Measurements from ENCODE around the gene THAP5.

The THAP5 gene

GRCh38 chr7:108569381-108570145 lies at the start of gene THAP5, which contains the start of gene DNAJB9:
Gene THAP5 (minus strand): TSS chr7:108569706. CDS start chr7:108569569, 137 bp downstream.
Gene DNAJB9 (plus strand): TSS chr7:108569874. CDS start chr7:108571727, 1,853 bp downstream.
- peak; percentile 99 for DNase-seq

GRCh38 chr7:108618056-108618455 lies 48.5 kb upstream of the THAP5 start:
- DNase-seq = no peak

GRCh38 chr7:108614896-108615295 lies 45.4 kb upstream of the THAP5 start:
- DNase-seq = no peak

GRCh38 chr7:108613949-108614381 lies 44.5 kb upstream of the THAP5 start:
- no peak for DNase-seq

- DNase-seq = peak; percentile 24
Measured at GRCh38 chr7:108613147-108613948, 43.8 kb upstream of the THAP5 start.

GRCh38 chr7:108611268-108611667 lies 41.8 kb upstream of the THAP5 start:
- no peak for DNase-seq

GRCh38 chr7:108609643-108610042 lies 40.1 kb upstream of the THAP5 start:
- DNase-seq = no peak

GRCh38 chr7:108605559-108606201 lies 36.2 kb upstream of the THAP5 start:
- peak; percentile 46 for DNase-seq

GRCh38 chr7:108604307-108605077 lies 35.0 kb upstream of the THAP5 start:
- peak; percentile 86 for DNase-seq

GRCh38 chr7:108603656-108604306 lies 34.3 kb upstream of the THAP5 start:
- DNase-seq = peak; percentile 48

GRCh38 chr7:108600399-108600798 lies 30.9 kb upstream of the THAP5 start:
- DNase-seq = no peak

GRCh38 chr7:108598914-108599580 lies 29.5 kb upstream of the THAP5 start:
- DNase-seq = peak; percentile 57

- peak; percentile 58 for DNase-seq
Measured at GRCh38 chr7:108598153-108598552, 28.6 kb upstream of the THAP5 start.

- DNase-seq = no peak
Measured at GRCh38 chr7:108596560-108596959, 27.1 kb upstream of the THAP5 start.

- DNase-seq = peak; percentile 62
Measured at GRCh38 chr7:108592646-108593201, 23.2 kb upstream of the THAP5 start.

- no peak for DNase-seq
Measured at GRCh38 chr7:108590606-108591005, 21.1 kb upstream of the THAP5 start.

- DNase-seq = no peak
Measured at GRCh38 chr7:108589874-108590273, 20.4 kb upstream of the THAP5 start.

- no peak for DNase-seq
Measured at GRCh38 chr7:108589199-108589598, 19.7 kb upstream of the THAP5 start.

- DNase-seq = no peak
Measured at GRCh38 chr7:108586274-108586710, 16.8 kb upstream of the THAP5 start.

- no peak for DNase-seq
Measured at GRCh38 chr7:108585843-108586242, 16.3 kb upstream of the THAP5 start.

GRCh38 chr7:108584211-108584610 lies 14.7 kb upstream of the THAP5 start:
- no peak for DNase-seq
